B cell (primary cell): Measurements from ENCODE around the gene MYOC. TPM values are rescaled to one million over a fixed set of nuclear protein-coding genes. Genes with fewer than 3 reads are reported as not detected.

ENCODE experiments used
- ATAC-seq: fragments of 200-7000 bp; cut with Tn5 transposase; one replicate; pipeline ENCODE4 v1.10.0; 2021; ENCODE audit warnings: low read depth, mild to moderate bottlenecking, moderate number of reproducible peaks, moderate library complexity
- CTCF ChIA-PET: fragments of 350-600 bp; sonication (Branson Sonifier 250); formaldehyde crosslinking; loops from one replicate; lab custom pipeline; 2021; ENCODE audit warnings: antibody characterized with exemption, inconsistent platforms; lab: Charles Lee
- POLR2A ChIA-PET: fragments of 350-600 bp; sonication (Branson Sonifier 250); formaldehyde crosslinking; loops from one replicate; lab custom pipeline; 2021; ENCODE audit warnings: antibody characterized with exemption; lab: Charles Lee
- DNase-seq: peaks from one replicate; pipeline ENCODE4 v3.0.0; 2013
- H2AFZ ChIP-seq: 2 replicates; pipeline ENCODE4 v1.6.1; 2012; ENCODE audit warnings: mild to moderate bottlenecking, low read depth, low read length; ENCODE audit not compliant: insufficient read depth, poor library complexity, severe bottlenecking
- H3K27ac ChIP-seq, 2 donors: 1 replicate in 1 of 2; 2 replicates in 1 of 2; pipeline ENCODE4 v1.5.1; 2012 to 2013; ENCODE audit warnings: low read length in 2 of 2, mild to moderate bottlenecking in 2 of 2, moderate library complexity in 1 of 2
- H3K27me3 ChIP-seq, 4 experiments: fragments of 200-600 bp in 1 of 4; sonication (generic) in 1 of 4; replicated peaks in 1 of 4; 1 replicate in 2 of 4; 2 replicates in 2 of 4; pipeline versions ENCODE4 v1.6.1 to v1.7.0; 2013 to 2016; ENCODE audit warnings: low read length in 3 of 4, mild to moderate bottlenecking in 2 of 4, mixed read lengths in 1 of 4, moderate library complexity in 1 of 4; ENCODE audit not compliant: insufficient read depth in 4 of 4, control insufficient read depth in 3 of 4; ENCODE audit errors: control extremely low read depth in 1 of 4
- H3K36me3 ChIP-seq, 2 experiments: replicated peaks in 1 of 2; 1 replicate in 1 of 2; 2 replicates in 1 of 2; pipeline versions ENCODE4 v1.6.1 to v1.7.1; 2013; ENCODE audit warnings: low read length in 1 of 2; ENCODE audit not compliant: insufficient read depth in 2 of 2, control insufficient read depth in 1 of 2; ENCODE audit errors: control extremely low read depth in 1 of 2, extremely low read depth in 1 of 2
- H3K4me1 ChIP-seq, 2 donors: fragments of 200-600 bp in 1 of 2; sonication (generic) in 1 of 2; 1 replicate in 1 of 2; 2 replicates in 1 of 2; pipeline versions ENCODE4 v1.5.1 to v1.6.1; 2013 to 2017; ENCODE audit warnings: low read length in 2 of 2; ENCODE audit not compliant: control insufficient read depth in 2 of 2, insufficient read depth in 2 of 2
- H3K4me2 ChIP-seq: replicated peaks from 2 replicates; pipeline ENCODE3; 2012; ENCODE audit warnings: mild to moderate bottlenecking, low read depth, low read length; ENCODE audit not compliant: poor library complexity, severe bottlenecking
- H3K4me3 ChIP-seq, 5 experiments: fragments of 200-600 bp in 1 of 5; sonication (generic) in 1 of 5; 1 replicate in 3 of 5; 2 replicates in 2 of 5; pipeline versions ENCODE4 v1.5.1 to v1.7.0; 2011 to 2016; ENCODE audit warnings: low read length in 4 of 5, mild to moderate bottlenecking in 4 of 5, low read depth in 2 of 5, control low read depth in 1 of 5, moderate library complexity in 1 of 5; ENCODE audit not compliant: insufficient read depth in 1 of 5; ENCODE audit errors: control extremely low read depth in 1 of 5, extremely low read depth in 1 of 5
- H3K79me2 ChIP-seq: fragments of 200-600 bp; sonication (generic); one replicate; pipeline ENCODE4 v1.6.0; 2016; ENCODE audit warnings: low read length; ENCODE audit not compliant: control insufficient read depth, insufficient read depth
- H3K9ac ChIP-seq: fragments of 200-600 bp; sonication (generic); 2 replicates; pipeline ENCODE4 v1.6.1; 2017; ENCODE audit warnings: mild to moderate bottlenecking, low read length, moderate library complexity
- H3K9me3 ChIP-seq, 3 donors: one replicate each; pipeline versions ENCODE4 v1.6.1 to v1.7.1; 2013; ENCODE audit warnings: low read length in 2 of 3; ENCODE audit not compliant: control insufficient read depth in 2 of 3, insufficient read depth in 1 of 3; ENCODE audit errors: control extremely low read depth in 1 of 3
- H4K20me1 ChIP-seq: 2 replicates; pipeline ENCODE4 v1.6.0; 2012; ENCODE audit warnings: mild to moderate bottlenecking, low read length; ENCODE audit not compliant: insufficient read depth, control insufficient read depth, poor library complexity, severe bottlenecking
- H3K27ac Mint-ChIP-seq: one replicate; pipeline ENCODE4 v1.8.0; 2021; ENCODE audit warnings: mixed read lengths
- H3K27me3 Mint-ChIP-seq: one replicate; pipeline ENCODE4 v1.8.0; 2021; ENCODE audit warnings: mixed read lengths
- H3K4me1 Mint-ChIP-seq: one replicate; pipeline ENCODE4 v1.8.0; 2021; ENCODE audit warnings: mixed read lengths
- H3K4me3 Mint-ChIP-seq: one replicate; pipeline ENCODE4 v1.8.0; 2021; ENCODE audit warnings: mixed read lengths
- H3K9me3 Mint-ChIP-seq: one replicate; pipeline ENCODE4 v1.8.0; 2022; ENCODE audit warnings: mixed read lengths; ENCODE audit not compliant: insufficient read depth
- EZH2 ChIP-seq: IDR thresholded peaks from 2 replicates; pipeline ENCODE4 v1.6.1; 2012; ENCODE audit warnings: borderline replicate concordance, low read depth, mild to moderate bottlenecking, moderate library complexity, low read length; ENCODE audit not compliant: insufficient read depth, poor library complexity, severe bottlenecking
- WGBS: methylation state at CpG from one replicate; pipeline ENCODE4 v1.1.5; 2013; ENCODE audit warnings: missing lambda C conversion rate; ENCODE audit not compliant: insufficient coverage; 5-methylcytosine and 5-hydroxymethylcytosine counted together
- intact Hi-C: fragments of 100-400 bp; cut with micrococcal nuclease; formaldehyde crosslinking; loops from one replicate; pipeline ENCODE4 v1.10.0; 2022
- polyA plus RNA-seq: library from polyadenylated mRNA; depleted of rRNA; stranded (reverse); fragments of >200 nt; gene quantifications from 2 replicates; pipeline ENCODE4 v1.2.3, GENCODE V29; 2012
- total RNA-seq, 2 donors: library from RNA; stranded (reverse); fragments of 120-200 nt in 1 of 2; gene quantifications; 1 replicate in 1 of 2; 2 replicates in 1 of 2; pipeline versions ENCODE4 v1.2.3 to v1.2.4, GENCODE V29; 2013 to 2022
- TF ChIP-seq, protein P1 (sequence below): fragments of 200-600 bp; IDR thresholded peaks from one replicate; pipeline ENCODE4 v1.8.0; 2022; ENCODE audit warnings: antibody characterized with exemption, mild to moderate bottlenecking

The MYOC gene
- total and polyA plus RNA-seq, 2 donors (not counting 1 experiment from before 2014, with no cell fraction given), result not detected

DNA sequence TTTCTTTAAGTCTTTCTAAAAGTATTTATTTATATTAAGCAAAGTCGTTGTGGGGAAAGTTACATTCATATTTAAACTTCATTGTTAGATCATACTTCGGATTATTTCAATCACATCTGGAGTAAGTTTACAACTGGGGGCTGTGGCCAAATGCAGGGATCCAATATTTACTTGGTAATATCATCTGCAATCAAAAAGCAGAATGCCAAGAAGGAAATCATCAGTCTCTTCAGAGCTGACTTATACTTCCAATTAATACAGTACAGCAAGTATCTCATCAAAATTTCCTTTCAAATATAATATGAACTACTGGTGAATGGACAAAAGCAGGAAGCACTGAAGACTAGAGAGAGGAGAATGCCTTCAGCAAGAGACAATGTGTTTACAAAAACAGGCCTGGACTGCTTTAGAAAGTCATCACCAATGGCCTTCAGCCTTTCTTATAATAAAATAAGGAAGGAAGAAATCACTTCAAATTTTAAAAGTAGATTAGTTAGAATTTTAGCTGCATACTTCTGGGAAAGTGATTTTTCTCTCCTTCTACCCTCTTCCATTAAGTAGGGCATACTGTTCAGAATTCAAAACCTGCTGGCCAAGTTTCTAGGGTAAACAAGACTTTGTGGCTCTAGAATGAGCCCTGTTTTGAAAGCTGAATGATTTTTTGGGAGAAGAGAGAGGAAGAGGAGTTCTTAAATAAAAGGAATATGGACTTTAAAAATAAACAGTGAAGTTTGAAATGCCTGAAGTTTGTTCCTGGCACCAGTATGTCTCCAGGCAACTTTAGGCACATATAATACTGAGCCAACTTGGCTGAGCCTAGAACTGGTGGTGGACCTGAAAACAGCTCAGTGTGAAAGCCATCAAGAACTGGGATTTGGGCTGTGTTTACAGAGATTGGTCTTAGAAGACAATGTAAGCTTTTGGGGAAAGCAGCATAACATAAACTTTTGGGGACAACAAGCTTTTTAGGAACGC is 22.2 kb upstream of the MYOC start:
- no CpG with 5 or more reads among the region's 3 CpGs for WGBS
- DNase-seq, result no peak
- no peak overlapping the region for H2AFZ ChIP-seq
- peaks cover 21% of the 10 kb centered on the region for H3K27me3 Mint-ChIP-seq
- H3K4me3 ChIP-seq, result no peak overlapping the region
- no peak for TF ChIP-seq EZH2
- TF ChIP-seq, protein P1, sequence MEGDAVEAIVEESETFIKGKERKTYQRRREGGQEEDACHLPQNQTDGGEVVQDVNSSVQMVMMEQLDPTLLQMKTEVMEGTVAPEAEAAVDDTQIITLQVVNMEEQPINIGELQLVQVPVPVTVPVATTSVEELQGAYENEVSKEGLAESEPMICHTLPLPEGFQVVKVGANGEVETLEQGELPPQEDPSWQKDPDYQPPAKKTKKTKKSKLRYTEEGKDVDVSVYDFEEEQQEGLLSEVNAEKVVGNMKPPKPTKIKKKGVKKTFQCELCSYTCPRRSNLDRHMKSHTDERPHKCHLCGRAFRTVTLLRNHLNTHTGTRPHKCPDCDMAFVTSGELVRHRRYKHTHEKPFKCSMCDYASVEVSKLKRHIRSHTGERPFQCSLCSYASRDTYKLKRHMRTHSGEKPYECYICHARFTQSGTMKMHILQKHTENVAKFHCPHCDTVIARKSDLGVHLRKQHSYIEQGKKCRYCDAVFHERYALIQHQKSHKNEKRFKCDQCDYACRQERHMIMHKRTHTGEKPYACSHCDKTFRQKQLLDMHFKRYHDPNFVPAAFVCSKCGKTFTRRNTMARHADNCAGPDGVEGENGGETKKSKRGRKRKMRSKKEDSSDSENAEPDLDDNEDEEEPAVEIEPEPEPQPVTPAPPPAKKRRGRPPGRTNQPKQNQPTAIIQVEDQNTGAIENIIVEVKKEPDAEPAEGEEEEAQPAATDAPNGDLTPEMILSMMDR, result no peak
- no peaks in the 10 kb centered on the region for H3K79me2 ChIP-seq
- no peaks in the 10 kb centered on the region for H3K36me3 ChIP-seq
- H3K27ac ChIP-seq, result no peak overlapping the region
- intact Hi-C loops, result no loop called here
- H3K4me1 ChIP-seq, result no peaks in the 10 kb centered on the region
- H3K4me3 Mint-ChIP-seq, result no peak overlapping the region
- H3K4me2 ChIP-seq, result no peak overlapping the region
- ChIA-PET CTCF (no interaction called here), POLR2A (no interaction called here)
- no peaks in the 10 kb centered on the region for H4K20me1 ChIP-seq
- ATAC-seq, result no peak
- no peak overlapping the region for H3K27ac Mint-ChIP-seq
- H3K9me3 Mint-ChIP-seq, result no peaks in the 10 kb centered on the region
- H3K27me3 ChIP-seq, result no peaks in the 10 kb centered on the region
- no peaks in the 10 kb centered on the region for H3K4me1 Mint-ChIP-seq
- no peak overlapping the region for H3K9ac ChIP-seq
- H3K9me3 ChIP-seq, result no peaks in the 10 kb centered on the region

DNA sequence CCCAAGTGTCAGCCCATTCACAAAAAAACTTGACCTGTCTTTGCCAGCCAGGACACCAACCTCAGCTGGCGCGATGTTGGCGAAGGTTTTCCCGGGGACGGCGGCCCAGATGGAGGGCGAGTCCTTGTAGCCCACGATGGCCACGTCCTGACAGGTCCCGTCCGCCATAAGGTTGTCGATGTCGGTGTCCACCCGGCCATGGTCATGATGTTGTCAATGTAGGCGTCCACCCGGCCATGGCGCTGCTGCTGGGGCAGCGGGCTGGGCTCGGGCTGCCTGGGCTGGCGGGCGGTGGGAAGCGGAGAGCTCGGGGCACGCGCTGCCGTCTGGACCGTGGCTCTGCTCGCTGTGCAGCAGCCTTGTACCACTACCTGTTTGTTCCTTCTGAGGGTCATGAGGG is 18.3 kb upstream of the MYOC start:
- Mint-ChIP-seq H3K9me3 (no peaks in the 10 kb centered on the region), H3K27ac (no peak overlapping the region), H3K4me1 (no peaks in the 10 kb centered on the region), H3K27me3 (peaks cover 16% of the 10 kb centered on the region), H3K4me3 (no peak overlapping the region)
- Histone ChIP-seq H3K79me2 (no peaks in the 10 kb centered on the region), H3K4me2 (no peak overlapping the region), H2AFZ (no peak overlapping the region), H3K36me3 (no peaks in the 10 kb centered on the region), H3K4me1 (no peaks in the 10 kb centered on the region), H3K27me3 (no peaks in the 10 kb centered on the region), H4K20me1 (no peaks in the 10 kb centered on the region), H3K9ac (no peak overlapping the region), H3K27ac (no peak overlapping the region), H3K9me3 (no peaks in the 10 kb centered on the region), H3K4me3 (no peak overlapping the region)
- ChIA-PET POLR2A (no interaction called here), CTCF (no interaction called here)
- intact Hi-C loops, result no loop called here
- ATAC-seq (no peak), DNase-seq (no peak)
- no peak for TF ChIP-seq EZH2
- TF ChIP-seq, protein P1, result no peak
- WGBS, result 98% methylated on average over 28 of the region's 28 CpGs
